HG03139 (cell line): Measurements from ENCODE around the gene DNAI1.

Source experiments
- ATAC-seq: cut with Tn5 transposase; IDR thresholded peaks from one replicate; pipeline ENCODE4 v1.9.1; 2021; ENCODE audit not compliant: unreplicated experiment

Gene DNAI1

GRCh38 chr9:34510497-34511468, 52.2 kb downstream of the DNAI1 start:
- ATAC-seq: no peak

GRCh38 chr9:34512131-34513078, 53.8 kb downstream of the DNAI1 start:
- no peak for ATAC-seq

- no peak for ATAC-seq
Observed at GRCh38 chr9:34513567-34514214, 55.1 kb downstream of the DNAI1 start.

DNA sequence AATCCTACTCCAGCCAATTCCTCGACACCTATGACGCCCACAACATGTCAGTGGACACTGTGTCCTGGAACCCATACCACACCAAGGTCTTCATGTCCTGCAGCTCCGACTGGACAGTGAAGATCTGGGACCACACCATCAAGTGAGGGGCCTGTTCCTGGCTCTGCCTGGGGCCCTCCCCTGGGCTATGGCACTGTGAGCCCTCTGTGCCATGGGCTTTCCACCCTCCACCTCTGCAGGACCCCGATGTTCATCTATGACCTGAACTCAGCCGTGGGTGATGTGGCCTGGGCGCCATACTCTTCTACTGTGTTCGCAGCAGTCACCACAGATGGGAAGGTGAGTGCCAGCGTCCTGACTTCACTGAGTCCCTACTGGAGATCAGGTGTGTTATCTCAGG, 55.8 kb downstream of the DNAI1 start:
- ATAC-seq: no peak

DNA sequence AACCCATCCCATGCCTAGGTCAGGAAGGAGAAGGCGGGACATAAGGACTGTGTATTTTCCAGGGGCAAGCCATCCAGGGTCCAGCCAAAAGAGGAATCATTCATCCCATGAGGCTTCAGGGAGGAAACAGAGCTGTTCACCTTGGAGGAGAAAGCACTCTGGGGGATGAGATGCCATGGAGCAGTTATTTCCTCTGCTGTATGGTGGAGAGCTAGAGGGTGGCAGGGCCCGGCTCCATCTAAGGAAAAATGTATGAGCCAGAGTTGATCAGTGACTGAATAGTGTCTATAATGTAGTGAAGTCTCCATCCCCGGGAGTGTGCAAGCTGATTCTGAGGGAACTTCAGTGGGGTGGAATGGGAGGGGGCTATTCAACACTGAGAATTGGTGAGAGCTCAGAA, 56.2 kb downstream of the DNAI1 start:
- no peak for ATAC-seq

DNA sequence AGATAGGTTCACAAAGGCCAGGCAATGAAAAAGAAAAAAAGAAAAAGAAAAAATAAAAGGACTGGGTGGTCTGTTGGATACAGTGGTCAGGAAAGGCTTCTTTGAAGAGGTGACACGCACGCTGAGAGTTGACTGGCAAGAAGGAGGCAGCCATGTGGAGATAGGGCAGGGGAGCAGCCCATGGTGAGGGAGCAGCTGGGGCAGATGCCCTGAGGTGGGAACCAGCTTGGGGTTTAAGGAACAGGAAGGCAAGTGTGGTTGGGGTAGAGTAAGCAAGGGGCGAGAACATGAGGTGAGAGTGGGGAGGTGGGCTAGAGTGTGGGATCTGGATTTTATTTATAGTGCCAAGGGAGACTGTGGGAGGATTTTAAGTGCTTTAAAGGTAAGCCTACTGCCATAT, 57.4 kb downstream of the DNAI1 start:
- ATAC-seq: no peak

DNA sequence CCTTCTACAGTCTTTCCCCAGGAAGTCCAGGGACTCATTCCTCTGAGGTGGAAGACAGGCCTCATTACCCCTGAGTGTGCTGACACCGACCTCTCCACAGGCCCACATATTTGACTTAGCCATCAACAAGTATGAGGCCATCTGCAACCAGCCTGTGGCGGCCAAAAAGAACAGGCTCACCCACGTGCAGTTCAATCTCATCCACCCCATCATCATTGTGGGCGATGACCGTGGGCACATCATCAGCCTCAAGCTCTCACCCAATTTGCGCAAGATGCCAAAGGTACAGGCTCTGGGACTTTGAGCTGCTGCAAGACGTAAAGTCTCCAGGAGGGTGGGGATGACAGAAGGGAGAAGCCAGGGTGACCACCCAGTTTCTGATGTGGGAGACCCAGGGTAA, 58.6 kb downstream of the DNAI1 start:
- ATAC-seq: no peak

- ATAC-seq: no peak
Observed at GRCh38 chr9:34518110-34518616, 59.6 kb downstream of the DNAI1 start.

DNA sequence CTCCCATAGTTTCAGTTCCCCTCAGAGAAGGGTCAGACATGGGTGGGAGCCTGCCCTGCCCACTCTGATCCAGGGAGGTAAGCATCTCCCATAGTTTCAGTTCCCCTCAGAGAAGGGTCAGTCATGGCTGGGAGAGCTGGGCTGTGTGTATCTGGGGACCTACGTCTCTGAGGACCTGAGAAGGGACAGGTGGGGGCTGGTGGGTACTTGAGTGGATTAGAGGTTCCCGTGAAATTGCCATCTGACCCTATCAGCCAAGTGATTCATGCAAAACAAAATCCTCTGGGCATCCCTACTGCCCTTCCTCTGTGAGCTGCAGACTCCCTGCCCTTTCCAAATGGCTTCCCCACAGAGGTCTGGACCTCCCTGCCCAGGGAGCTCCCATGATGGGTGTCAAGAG, 60.3 kb downstream of the DNAI1 start:
- no peak for ATAC-seq

GRCh38 chr9:34519321-34520020, 60.9 kb downstream of the DNAI1 start:
- no peak for ATAC-seq

- no peak for ATAC-seq
Observed at GRCh38 chr9:34520096-34520495, 61.5 kb downstream of the DNAI1 start.

DNA sequence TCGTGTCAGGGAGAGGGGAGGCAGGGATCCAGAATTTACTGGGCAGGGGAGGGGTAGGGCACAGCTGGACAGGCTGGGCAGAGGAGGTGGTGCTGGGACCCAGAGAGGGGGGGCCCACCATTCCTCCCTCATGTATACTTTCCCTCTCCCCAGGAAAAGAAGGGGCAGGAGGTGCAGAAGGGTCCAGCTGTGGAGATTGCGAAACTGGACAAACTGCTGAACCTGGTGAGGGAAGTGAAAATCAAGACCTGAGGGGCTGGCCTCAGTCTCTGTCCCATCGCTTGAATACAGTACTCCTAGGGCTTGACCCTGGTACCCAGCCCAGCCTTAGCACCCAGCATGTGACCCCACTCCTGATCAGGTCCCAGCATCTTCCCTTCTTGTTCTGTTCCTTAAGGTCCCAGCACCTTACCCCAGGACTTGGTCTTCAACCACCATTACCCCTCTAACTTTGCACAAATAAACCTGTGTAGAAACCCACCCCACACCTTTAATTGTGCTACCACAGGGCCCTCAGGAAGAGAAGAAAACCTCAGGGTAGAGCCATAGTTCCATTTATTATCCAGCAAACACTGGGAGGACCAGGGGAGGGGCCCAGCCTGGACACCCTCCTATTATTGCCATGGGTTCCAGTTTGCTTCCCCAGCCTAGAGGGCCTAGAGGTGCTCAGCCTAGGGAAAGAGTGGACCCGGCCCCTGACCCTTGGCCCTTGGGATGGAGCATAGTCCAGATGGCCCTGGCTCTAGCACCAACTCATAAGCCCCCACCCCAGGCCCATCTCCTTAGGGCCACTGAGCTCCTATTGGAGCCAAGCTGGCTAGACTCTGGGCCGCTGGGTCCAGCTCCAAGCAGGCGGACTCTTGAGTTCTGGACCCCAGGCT, 62.1 kb downstream of the DNAI1 start:
- no peak for ATAC-seq

DNA sequence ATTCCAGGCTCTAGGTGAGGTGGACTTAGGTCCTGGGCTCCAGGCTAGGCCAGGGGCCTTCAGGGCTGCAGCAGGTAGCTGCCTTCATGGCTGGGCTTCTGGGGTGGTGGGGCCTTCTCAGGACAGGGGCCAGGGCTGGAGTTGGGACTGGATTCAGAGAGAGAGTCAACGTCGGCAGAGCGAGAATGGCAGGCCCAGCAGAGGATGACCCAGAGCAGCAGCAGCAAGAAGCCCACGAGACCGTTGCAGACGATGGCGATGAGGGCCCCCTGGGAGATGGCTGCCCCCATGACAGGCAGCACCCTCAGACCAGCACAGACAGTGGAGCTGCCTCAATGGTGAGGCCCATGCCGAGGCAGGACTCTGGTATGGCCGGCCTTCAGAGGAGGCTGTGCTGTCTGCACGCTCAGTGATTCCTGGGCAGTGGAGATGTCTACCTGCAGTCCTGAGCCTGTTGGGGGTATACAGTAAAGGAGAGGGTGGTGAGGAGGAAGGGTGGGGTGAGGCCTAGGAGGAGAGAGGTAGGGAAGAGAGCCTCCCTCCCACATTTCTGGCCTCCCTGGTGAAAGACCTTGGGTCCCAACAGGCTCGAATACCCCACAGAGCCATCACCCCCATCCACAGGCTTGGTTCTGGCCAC, 62.9 kb downstream of the DNAI1 start:
- no peak for ATAC-seq

DNA sequence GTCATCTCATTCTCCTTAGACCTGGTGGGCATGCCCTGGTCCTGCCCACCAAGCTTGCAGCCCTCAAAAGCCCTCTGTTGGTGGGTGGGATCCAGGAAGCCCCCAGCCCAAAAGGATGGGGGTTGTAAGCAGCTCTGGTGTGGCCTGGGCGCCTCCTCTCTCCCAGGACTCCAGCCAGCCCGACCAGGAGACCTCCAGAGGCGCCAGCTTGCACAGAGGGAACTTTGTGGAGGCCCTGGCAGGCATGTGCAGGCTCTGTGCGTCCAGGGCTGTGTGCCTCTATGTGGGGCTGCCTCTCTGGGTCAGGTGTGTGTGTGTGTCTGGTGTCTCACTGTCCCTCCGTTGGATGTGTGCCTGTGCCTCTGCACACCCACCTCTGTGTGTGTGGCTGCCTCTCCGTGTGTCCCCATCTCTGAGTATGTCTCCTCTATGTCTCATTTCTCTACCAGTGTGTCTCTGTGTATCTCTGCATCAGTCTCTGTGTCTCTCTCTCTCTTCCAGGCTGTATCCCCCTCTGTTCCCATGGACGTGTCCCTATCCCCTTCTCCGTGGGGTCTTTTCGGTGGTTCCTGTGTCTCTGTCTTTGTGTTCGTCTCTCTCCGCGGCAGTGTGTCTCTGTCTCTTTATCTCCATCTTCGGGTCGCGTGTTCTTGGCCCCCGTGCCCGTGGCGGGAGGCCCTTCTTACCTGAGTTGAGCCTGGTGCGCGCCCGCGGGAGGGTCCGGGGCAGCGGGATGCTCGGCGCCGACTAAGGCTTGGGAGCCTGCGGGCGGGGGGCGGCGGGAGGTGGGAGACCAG, 63.7 kb downstream of the DNAI1 start:
- no peak for ATAC-seq

- ATAC-seq: peak; percentile 76
Observed at GRCh38 chr9:34522971-34523797, 64.6 kb downstream of the DNAI1 start, which contains the start of gene ENHO. TSS of gene ENHO (minus strand) at chr9:34522990. CDS start at chr9:34521695, 1,295 bp downstream.

DNA sequence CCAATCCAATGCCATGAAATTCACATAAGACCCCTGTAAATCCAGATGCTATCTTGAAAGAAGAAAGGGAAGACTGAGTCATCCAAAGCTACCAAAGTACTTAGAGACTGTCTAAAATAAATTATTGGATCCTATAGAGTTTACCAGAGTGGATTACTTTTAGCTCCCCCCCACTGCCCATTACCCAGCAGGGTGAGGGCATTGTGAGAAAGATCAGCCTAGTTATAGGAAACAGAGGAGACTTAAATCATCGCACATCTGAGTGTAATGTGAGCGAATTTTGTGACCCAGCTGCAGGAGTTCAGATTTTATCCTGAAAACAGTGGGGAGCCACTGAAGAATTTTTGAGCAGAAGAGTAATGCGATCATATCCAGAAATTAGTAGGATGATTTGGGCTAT, 65.7 kb downstream of the DNAI1 start:
- no peak for ATAC-seq

DNA sequence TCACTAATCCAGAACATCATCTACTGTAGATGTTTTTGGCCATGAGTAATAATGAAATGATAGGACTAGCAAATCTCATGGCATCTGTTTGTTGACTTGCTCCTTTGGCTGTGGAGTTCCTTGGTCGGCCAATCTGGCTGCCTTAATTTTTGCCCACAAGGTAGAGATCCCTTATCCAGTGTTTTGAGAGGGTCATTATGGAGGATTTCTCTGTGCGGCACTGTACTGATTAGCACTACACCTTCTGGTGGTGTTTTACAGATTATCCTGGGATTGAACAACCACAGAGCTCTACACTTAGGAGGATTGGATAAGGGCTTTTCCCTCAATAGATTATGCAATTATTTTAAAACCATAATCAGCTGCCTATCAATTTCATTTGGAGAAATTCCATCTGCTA, 67.4 kb downstream of the DNAI1 start:
- no peak for ATAC-seq
